Smooth muscle cell (in vitro differentiated cells): ENCODE data around the gene TCTN1. TPM values are rescaled to one million over a fixed set of nuclear protein-coding genes. Genes with fewer than 3 reads are reported as not detected.

Source experiments
- DNase-seq: peaks from one replicate; lab custom pipeline; 2025; ENCODE audit not compliant: unreplicated experiment; lab: John Stamatoyannopoulos, UW
- H2AFZ ChIP-seq: fragments of 200-600 bp; sonication (generic); 2 replicates; pipeline ENCODE4 v1.6.0; 2016; ENCODE audit warnings: antibody characterized with exemption, low read depth, mild to moderate bottlenecking
- H3F3A ChIP-seq: fragments of 200-600 bp; sonication (generic); 2 replicates; pipeline ENCODE4 v1.6.0; 2017; ENCODE audit warnings: antibody characterized with exemption, low read depth
- H3K27ac ChIP-seq: fragments of 200-600 bp; sonication (generic); 2 replicates; pipeline ENCODE4 v1.5.1; 2016; ENCODE audit warnings: low read depth, mild to moderate bottlenecking
- H3K27me3 ChIP-seq: fragments of 200-600 bp; sonication (generic); 2 replicates; pipeline ENCODE4 v1.6.1; 2016; ENCODE audit warnings: low read depth, mild to moderate bottlenecking
- H3K36me3 ChIP-seq: fragments of 200-600 bp; sonication (generic); 2 replicates; pipeline ENCODE4 v1.5.1; 2016; ENCODE audit warnings: low read depth
- H3K4me1 ChIP-seq: fragments of 200-600 bp; sonication (generic); 2 replicates; pipeline ENCODE4 v1.5.1; 2016; ENCODE audit warnings: low read depth
- H3K4me2 ChIP-seq: fragments of 200-600 bp; sonication (generic); 2 replicates; pipeline ENCODE4 v1.6.0; 2016; ENCODE audit warnings: mild to moderate bottlenecking
- H3K4me3 ChIP-seq: fragments of 200-600 bp; sonication (generic); 2 replicates; pipeline ENCODE4 v1.5.1; 2016; ENCODE audit warnings: mild to moderate bottlenecking
- H3K79me2 ChIP-seq: fragments of 200-600 bp; sonication (generic); 2 replicates; pipeline ENCODE4 v1.6.0; 2016; ENCODE audit warnings: low read depth, mild to moderate bottlenecking
- H3K9ac ChIP-seq: fragments of 200-600 bp; sonication (generic); 2 replicates; pipeline ENCODE4 v1.6.0; 2016; ENCODE audit warnings: low read depth
- H3K9me3 ChIP-seq: fragments of 200-600 bp; sonication (generic); replicated peaks from 2 replicates; pipeline ENCODE4 v1.5.1; 2016; ENCODE audit warnings: low read depth
- H4K20me1 ChIP-seq: fragments of 200-600 bp; sonication (generic); 2 replicates; pipeline ENCODE4 v1.6.0; 2016; ENCODE audit warnings: low read depth
- WGBS: methylation state at CpG from one replicate; pipeline ENCODE4 v1.1.7; 2016; ENCODE audit warnings: low lambda C conversion rate; 5-methylcytosine and 5-hydroxymethylcytosine counted together
- polyA plus RNA-seq: library from polyadenylated mRNA; unstranded; fragments of >200 nt; fragmentation: Nextera tagmentation; extraction: Ambion mirVana; gene quantifications from 2 replicates; pipeline ENCODE4 v1.2.1, GENCODE V29; 2016
- total RNA-seq: library from RNA; depleted of rRNA; stranded (reverse); fragments of >200 nt; gene quantifications from 2 replicates; pipeline ENCODE4 v1.2.3, GENCODE V29; 2014
- TF ChIP-seq, protein P1 (sequence below): fragments of 200-600 bp; sonication (generic); IDR thresholded peaks from 2 replicates; pipeline ENCODE4 v1.5.1; 2017; ENCODE audit warnings: borderline replicate concordance, mild to moderate bottlenecking, antibody characterized with exemption; ENCODE audit not compliant: insufficient read depth, poor library complexity, severe bottlenecking

TCTN1 gene
- total and polyA plus RNA-seq, 2 experiments from 2014 or later = 22.5 to 28.4 TPM

DNA sequence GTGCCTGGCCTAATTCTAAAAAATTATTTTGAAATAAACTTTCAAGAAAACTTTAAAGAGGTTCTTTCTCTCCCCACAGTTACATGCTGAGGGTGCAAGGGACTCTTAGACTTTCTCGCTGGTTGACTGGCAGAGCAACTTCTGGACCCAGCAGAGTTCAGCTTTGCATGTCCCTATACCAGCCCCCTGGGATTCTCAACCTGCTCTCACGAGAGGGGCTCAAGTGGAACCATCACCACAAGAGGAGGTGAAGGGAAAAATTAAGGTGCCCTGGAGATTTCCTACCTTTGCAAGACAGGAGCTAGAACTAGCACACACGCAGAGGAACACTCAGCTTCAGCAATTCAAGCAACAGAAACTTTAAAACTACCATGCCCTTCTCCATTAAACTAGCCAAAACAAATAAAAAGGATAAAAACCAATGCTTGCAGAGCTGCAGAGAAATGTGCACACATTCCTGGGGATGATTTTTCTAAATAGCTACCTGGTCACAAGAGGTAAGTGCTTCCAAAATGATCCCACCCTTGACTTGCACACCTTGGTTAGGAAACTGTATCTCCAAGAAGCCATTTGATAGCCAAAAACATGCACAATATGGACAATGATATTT is 72.5 kb downstream of the TCTN1 start:
- Histone ChIP-seq H3K4me3 (no peak overlapping the region), H3K4me2 (no peak overlapping the region), H3K27ac (no peak overlapping the region), H2AFZ (no peak overlapping the region), H3K36me3 (no peaks in the 10 kb centered on the region), H4K20me1 (no peaks in the 10 kb centered on the region), H3F3A (no peaks in the 10 kb centered on the region), H3K9me3 (no peaks in the 10 kb centered on the region), H3K9ac (no peak overlapping the region), H3K27me3 (no peaks in the 10 kb centered on the region), H3K79me2 (no peaks in the 10 kb centered on the region), H3K4me1 (peaks cover 9% of the 10 kb centered on the region)
- TF ChIP-seq, protein P1, sequence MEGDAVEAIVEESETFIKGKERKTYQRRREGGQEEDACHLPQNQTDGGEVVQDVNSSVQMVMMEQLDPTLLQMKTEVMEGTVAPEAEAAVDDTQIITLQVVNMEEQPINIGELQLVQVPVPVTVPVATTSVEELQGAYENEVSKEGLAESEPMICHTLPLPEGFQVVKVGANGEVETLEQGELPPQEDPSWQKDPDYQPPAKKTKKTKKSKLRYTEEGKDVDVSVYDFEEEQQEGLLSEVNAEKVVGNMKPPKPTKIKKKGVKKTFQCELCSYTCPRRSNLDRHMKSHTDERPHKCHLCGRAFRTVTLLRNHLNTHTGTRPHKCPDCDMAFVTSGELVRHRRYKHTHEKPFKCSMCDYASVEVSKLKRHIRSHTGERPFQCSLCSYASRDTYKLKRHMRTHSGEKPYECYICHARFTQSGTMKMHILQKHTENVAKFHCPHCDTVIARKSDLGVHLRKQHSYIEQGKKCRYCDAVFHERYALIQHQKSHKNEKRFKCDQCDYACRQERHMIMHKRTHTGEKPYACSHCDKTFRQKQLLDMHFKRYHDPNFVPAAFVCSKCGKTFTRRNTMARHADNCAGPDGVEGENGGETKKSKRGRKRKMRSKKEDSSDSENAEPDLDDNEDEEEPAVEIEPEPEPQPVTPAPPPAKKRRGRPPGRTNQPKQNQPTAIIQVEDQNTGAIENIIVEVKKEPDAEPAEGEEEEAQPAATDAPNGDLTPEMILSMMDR = no peak
- DNase-seq = no peak
- 93% methylated on average over 3 of the region's 3 CpGs for WGBS

DNA sequence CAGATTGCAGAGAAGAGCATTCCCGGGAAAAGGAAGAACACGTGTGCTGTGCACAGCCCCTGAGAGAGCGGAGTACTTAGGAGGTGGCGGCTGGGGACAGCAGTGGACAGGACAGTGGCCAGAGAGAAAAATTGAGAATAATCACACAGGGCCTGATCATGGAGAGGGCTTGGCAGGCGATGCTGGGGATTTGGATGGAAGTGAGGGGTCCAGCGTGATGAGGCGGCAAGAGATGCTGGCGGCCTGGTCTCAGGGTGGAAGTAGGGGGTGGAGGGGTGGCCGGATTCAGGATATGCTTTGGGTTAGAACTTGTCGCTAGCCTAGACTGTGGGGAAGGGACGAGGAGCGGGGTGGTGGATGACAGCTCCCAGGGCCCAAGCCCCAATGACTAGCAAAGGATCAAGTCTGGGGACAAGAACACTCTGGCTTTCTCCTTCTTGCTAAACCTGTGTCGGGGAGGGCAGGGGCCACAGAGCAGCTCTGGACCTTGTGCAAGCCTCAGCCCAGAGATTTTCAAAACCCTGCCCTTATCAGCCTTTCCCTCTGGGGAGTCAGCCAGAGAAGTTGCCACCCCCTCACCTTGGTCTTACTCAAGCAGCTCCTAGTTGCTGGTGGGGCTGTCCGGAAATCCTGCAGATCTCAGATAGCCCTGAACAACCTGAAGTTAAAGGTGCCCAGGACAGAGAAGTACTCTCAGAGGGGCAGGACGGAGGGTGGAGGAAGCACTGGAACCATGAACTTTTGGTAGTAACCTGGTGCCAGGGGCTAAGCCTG is 73.7 kb downstream of the TCTN1 start:
- WGBS = 97% methylated on average over 15 of the region's 15 CpGs
- Histone ChIP-seq H3K27me3 (no peaks in the 10 kb centered on the region), H3K9me3 (no peaks in the 10 kb centered on the region), H3K4me1 (peaks cover 9% of the 10 kb centered on the region), H4K20me1 (no peaks in the 10 kb centered on the region), H3K9ac (no peak overlapping the region), H3F3A (no peaks in the 10 kb centered on the region), H3K79me2 (no peaks in the 10 kb centered on the region), H2AFZ (no peak overlapping the region), H3K36me3 (no peaks in the 10 kb centered on the region), H3K27ac (no peak overlapping the region), H3K4me2 (no peak overlapping the region), H3K4me3 (peak overlapping the region; percentile 67)
- no peak for DNase-seq
- TF ChIP-seq, protein P1 = no peak

DNA sequence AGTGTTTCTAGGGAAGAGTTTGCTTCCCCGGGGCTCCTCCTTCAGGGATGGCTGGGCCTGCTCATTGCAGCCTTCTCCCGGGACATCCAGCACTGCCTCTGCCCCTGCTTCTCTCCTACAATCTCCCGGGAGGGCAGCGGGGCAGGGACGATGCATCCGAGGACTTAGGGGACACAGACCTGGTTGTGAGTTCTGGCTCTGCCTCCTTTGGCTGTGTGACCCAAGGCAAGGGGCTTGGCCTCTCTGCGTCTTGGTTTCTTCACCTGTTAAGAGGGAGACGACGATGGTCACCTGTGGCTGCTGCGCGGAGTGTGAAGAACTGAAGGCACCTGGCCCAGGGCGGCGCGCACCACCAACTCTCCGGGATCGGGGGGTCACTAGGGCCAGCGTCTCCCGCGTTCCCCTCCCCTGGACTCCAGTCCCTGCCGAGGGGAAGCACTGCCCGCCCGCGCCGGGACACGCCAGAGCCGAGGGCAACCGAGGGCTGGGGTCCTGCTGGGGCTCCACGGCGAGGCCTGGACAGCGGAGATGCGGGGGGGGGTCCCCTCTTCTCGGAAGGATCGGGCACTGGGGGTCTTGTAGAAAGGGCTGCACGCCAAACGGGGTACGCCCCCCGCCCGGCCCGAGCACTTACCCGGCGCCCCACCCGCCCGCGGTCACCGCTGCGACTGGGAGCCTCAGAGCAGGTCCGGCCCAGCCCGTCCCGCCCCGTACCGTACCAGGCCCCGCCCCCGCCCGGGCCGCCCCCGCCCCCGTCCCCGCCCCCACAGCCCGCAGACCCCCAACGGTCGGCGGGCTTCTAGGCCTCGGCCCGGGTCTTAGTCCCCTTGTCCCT is 74.7 kb downstream of the TCTN1 start, which contains the start of gene HVCN1:
TSS of gene HVCN1 (minus strand) at position 670 of the 835 bp plus-strand sequence. CDS start 5,870 bp downstream, outside the sequence.
- Histone ChIP-seq H3K27me3 (no peaks in the 10 kb centered on the region), H3K9me3 (no peaks in the 10 kb centered on the region), H3K36me3 (no peaks in the 10 kb centered on the region), H3K4me3 (peak within 1 kb of the TSS; percentile 67), H3K9ac (no peak within 1 kb of the TSS), H3K4me2 (peak within 1 kb of the TSS; percentile 95), H3K4me1 (peaks cover 9% of the 10 kb centered on the region), H3K79me2 (no peaks in the 10 kb centered on the region), H3K27ac (no peak within 1 kb of the TSS), H3F3A (no peaks in the 10 kb centered on the region), H4K20me1 (no peaks in the 10 kb centered on the region), H2AFZ (peak within 1 kb of the TSS; percentile 93)
- TF ChIP-seq, protein P1 = no peak
- DNase-seq = peak; percentile 54
- 10% methylated on average over 38 of the region's 64 CpGs for WGBS
